ENCODE results near the gene ZNF622.
"Not testable (repeated sequence)": the region's sequence is repeated elsewhere in the genome, so short reads cannot be mapped to it uniquely, and the experiment has no call there.

Gene ZNF622

GRCh38 chr5:16480821-16481538 lies 15.4 kb upstream of the ZNF622 start:
- no peaks in the 10 kb centered on the region for H3K36me3 ChIP-seq (ENCODE audit: control insufficient read depth in 1 of 2, insufficient read depth in 2 of 2, low read length in 2 of 2)
- no peak overlapping the region for H3K4ac ChIP-seq (ENCODE audit: low read depth, low read length)
- no peak overlapping the region for H3K27ac ChIP-seq (ENCODE audit: low read depth, low read length)
- no peak overlapping the region for H4K8ac ChIP-seq (ENCODE audit: low read depth, low read length)
- H2BK12ac ChIP-seq (ENCODE audit: low read length), result no peak overlapping the region
- H2AFZ ChIP-seq (ENCODE audit: insufficient read depth, low read length, poor library complexity), result no peak overlapping the region
- no peak overlapping the region for H3K9ac ChIP-seq (ENCODE audit: low read length)
- no peaks in the 10 kb centered on the region for H3K79me1 ChIP-seq (ENCODE audit: low read length)
- H2BK120ac ChIP-seq (ENCODE audit: insufficient read depth, low read length, poor library complexity), result no peak overlapping the region
- H3K79me2 ChIP-seq (ENCODE audit: control insufficient read depth, insufficient read depth, low read length, poor library complexity), result no peaks in the 10 kb centered on the region
- H3K9me3 ChIP-seq (ENCODE audit: insufficient read depth, low read depth, low read length), result no peaks in the 10 kb centered on the region
- no peak overlapping the region for H3K4me3 ChIP-seq (ENCODE audit: low read depth, low read length)
- no peak overlapping the region for H2BK5ac ChIP-seq (ENCODE audit: low read depth, low read length, poor library complexity)
- H3K18ac ChIP-seq (ENCODE audit: low read length), result no peak overlapping the region
- no CpG with 5 or more reads among the region's 6 CpGs for WGBS (ENCODE audit: extremely low coverage, insufficient coverage, insufficient read length)
- H2AK5ac ChIP-seq (ENCODE audit: low read length), result no peak overlapping the region
- no peak overlapping the region for H3K4me2 ChIP-seq (ENCODE audit: low read length)
- H3K14ac ChIP-seq (ENCODE audit: low read length), result no peak overlapping the region
- no peaks in the 10 kb centered on the region for H3K4me1 ChIP-seq (ENCODE audit: control insufficient read depth in 1 of 2, insufficient read depth in 2 of 2, low read length in 2 of 2)
- no peak for DNase-seq
- H4K91ac ChIP-seq (ENCODE audit: low read depth, low read length), result no peak overlapping the region
- no peak overlapping the region for H3K23ac ChIP-seq (ENCODE audit: low read length)
- H3K27me3 ChIP-seq (ENCODE audit: insufficient read depth, low read length), result no peaks in the 10 kb centered on the region
- no peak overlapping the region for H4K12ac ChIP-seq (ENCODE audit: low read depth, low read length)

- Histone ChIP-seq H2BK5ac (ENCODE audit: low read depth, low read length, poor library complexity) (no peak overlapping the region), H3K9ac (ENCODE audit: low read length) (no peak overlapping the region), H4K91ac (ENCODE audit: low read depth, low read length) (no peak overlapping the region), H3K4me2 (ENCODE audit: low read length) (no peak overlapping the region), H2BK12ac (ENCODE audit: low read length) (no peak overlapping the region), H3K79me1 (ENCODE audit: low read length) (no peaks in the 10 kb centered on the region), H3K4me1 (ENCODE audit: control insufficient read depth in 1 of 2, insufficient read depth in 2 of 2, low read length in 2 of 2) (no peaks in the 10 kb centered on the region), H3K79me2 (ENCODE audit: control insufficient read depth, insufficient read depth, low read length, poor library complexity) (no peaks in the 10 kb centered on the region), H2BK120ac (ENCODE audit: insufficient read depth, low read length, poor library complexity) (no peak overlapping the region), H2AK5ac (ENCODE audit: low read length) (no peak overlapping the region), H3K27me3 (ENCODE audit: insufficient read depth, low read length) (no peaks in the 10 kb centered on the region), H4K8ac (ENCODE audit: low read depth, low read length) (no peak overlapping the region), H3K23ac (ENCODE audit: low read length) (no peak overlapping the region), H2AFZ (ENCODE audit: insufficient read depth, low read length, poor library complexity) (no peak overlapping the region), H3K14ac (ENCODE audit: low read length) (no peak overlapping the region), H3K18ac (ENCODE audit: low read length) (no peak overlapping the region), H3K4ac (ENCODE audit: low read depth, low read length) (no peak overlapping the region), H4K12ac (ENCODE audit: low read depth, low read length) (no peak overlapping the region), H3K27ac (ENCODE audit: low read depth, low read length) (no peak overlapping the region), H3K9me3 (ENCODE audit: insufficient read depth, low read depth, low read length) (no peaks in the 10 kb centered on the region), H3K4me3 (ENCODE audit: low read depth, low read length) (no peak overlapping the region), H3K36me3 (ENCODE audit: control insufficient read depth in 1 of 2, insufficient read depth in 2 of 2, low read length in 2 of 2) (no peaks in the 10 kb centered on the region)
- no peak for DNase-seq
Measured at GRCh38 chr5:16480144-16480543, 14.5 kb upstream of the ZNF622 start.

GRCh38 chr5:16477541-16477940 lies 11.9 kb upstream of the ZNF622 start:
- DNase-seq, result no peak
- no peaks in the 10 kb centered on the region for H3K27me3 ChIP-seq (ENCODE audit: insufficient read depth, low read length)
- H3K36me3 ChIP-seq (ENCODE audit: control insufficient read depth in 1 of 2, insufficient read depth in 2 of 2, low read length in 2 of 2), result peaks cover 0 to 3% of the 10 kb centered on the region in 2 experiments
- H2BK5ac ChIP-seq (ENCODE audit: low read depth, low read length, poor library complexity), result no peak overlapping the region
- no CpG with 5 or more reads among the region's 3 CpGs for WGBS (ENCODE audit: extremely low coverage, insufficient coverage, insufficient read length)
- no peak overlapping the region for H4K91ac ChIP-seq (ENCODE audit: low read depth, low read length)
- no peak overlapping the region for H3K4me3 ChIP-seq (ENCODE audit: low read depth, low read length)
- H3K9ac ChIP-seq (ENCODE audit: low read length), result no peak overlapping the region
- no peak overlapping the region for H2AFZ ChIP-seq (ENCODE audit: insufficient read depth, low read length, poor library complexity)
- no peak overlapping the region for H2AK5ac ChIP-seq (ENCODE audit: low read length)
- no peak overlapping the region for H3K4me2 ChIP-seq (ENCODE audit: low read length)
- H4K8ac ChIP-seq (ENCODE audit: low read depth, low read length), result no peak overlapping the region
- H3K14ac ChIP-seq (ENCODE audit: low read length), result no peak overlapping the region
- no peaks in the 10 kb centered on the region for H3K4me1 ChIP-seq (ENCODE audit: control insufficient read depth in 1 of 2, insufficient read depth in 2 of 2, low read length in 2 of 2)
- H3K79me1 ChIP-seq (ENCODE audit: low read length), result no peaks in the 10 kb centered on the region
- H3K4ac ChIP-seq (ENCODE audit: low read depth, low read length), result no peak overlapping the region
- no peak overlapping the region for H3K27ac ChIP-seq (ENCODE audit: low read depth, low read length)
- no peaks in the 10 kb centered on the region for H3K79me2 ChIP-seq (ENCODE audit: control insufficient read depth, insufficient read depth, low read length, poor library complexity)
- H4K12ac ChIP-seq (ENCODE audit: low read depth, low read length), result no peak overlapping the region
- no peak overlapping the region for H3K18ac ChIP-seq (ENCODE audit: low read length)
- H3K23ac ChIP-seq (ENCODE audit: low read length), result no peak overlapping the region
- no peaks in the 10 kb centered on the region for H3K9me3 ChIP-seq (ENCODE audit: insufficient read depth, low read depth, low read length)
- H2BK12ac ChIP-seq (ENCODE audit: low read length), result no peak overlapping the region
- H2BK120ac ChIP-seq (ENCODE audit: insufficient read depth, low read length, poor library complexity), result no peak overlapping the region

- H2BK12ac ChIP-seq (ENCODE audit: low read length); H2BK5ac ChIP-seq (ENCODE audit: low read depth, low read length, poor library complexity); DNase-seq; H3K23ac ChIP-seq (ENCODE audit: low read length); H3K14ac ChIP-seq (ENCODE audit: low read length); H4K8ac ChIP-seq (ENCODE audit: low read depth, low read length); H2AK5ac ChIP-seq (ENCODE audit: low read length); H3K36me3 ChIP-seq (ENCODE audit: control insufficient read depth in 1 of 2, insufficient read depth in 2 of 2, low read length in 2 of 2); H2BK120ac ChIP-seq (ENCODE audit: insufficient read depth, low read length, poor library complexity); H3K9me3 ChIP-seq (ENCODE audit: insufficient read depth, low read depth, low read length); H3K79me2 ChIP-seq (ENCODE audit: control insufficient read depth, insufficient read depth, low read length, poor library complexity); H3K79me1 ChIP-seq (ENCODE audit: low read length); H3K27ac ChIP-seq (ENCODE audit: low read depth, low read length); H4K91ac ChIP-seq (ENCODE audit: low read depth, low read length); H3K9ac ChIP-seq (ENCODE audit: low read length); H4K12ac ChIP-seq (ENCODE audit: low read depth, low read length); H3K4me2 ChIP-seq (ENCODE audit: low read length); H3K4ac ChIP-seq (ENCODE audit: low read depth, low read length); H3K18ac ChIP-seq (ENCODE audit: low read length); H3K4me3 ChIP-seq (ENCODE audit: low read depth, low read length); H3K4me1 ChIP-seq (ENCODE audit: control insufficient read depth in 1 of 2, insufficient read depth in 2 of 2, low read length in 2 of 2); H3K27me3 ChIP-seq (ENCODE audit: insufficient read depth, low read length); H2AFZ ChIP-seq (ENCODE audit: insufficient read depth, low read length, poor library complexity): not testable (repeated sequence)
- WGBS (ENCODE audit: extremely low coverage, insufficient coverage, insufficient read length), result no CpG with 5 or more reads among the region's 3 CpGs
Measured at GRCh38 chr5:16476417-16476816, 10.8 kb upstream of the ZNF622 start.
